ENCODE results near the gene SDK2. TPM values are rescaled to one million over a fixed set of nuclear protein-coding genes. Genes with fewer than 3 reads are reported as not detected.

Gene SDK2
- total RNA-seq, 1 donor from 2014 or later, result 1.4 TPM

DNA sequence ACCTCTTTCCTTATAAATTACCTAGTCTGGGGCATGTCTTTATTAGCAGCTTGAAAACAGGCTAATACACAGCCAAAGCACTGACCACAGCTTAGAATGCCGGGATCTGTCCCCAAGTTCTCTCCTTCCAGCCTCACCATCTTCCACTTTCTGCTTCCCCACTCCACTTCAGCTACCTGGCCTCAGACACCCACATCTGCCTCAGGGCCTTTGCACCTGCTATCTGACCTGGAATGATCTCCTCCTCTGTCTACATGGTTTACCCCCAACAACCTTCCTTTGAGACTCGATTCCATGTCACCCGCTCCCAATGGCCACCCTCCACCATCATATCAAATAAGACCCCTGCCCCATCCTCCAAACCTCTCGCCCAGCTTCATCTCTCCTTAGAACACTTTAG is 179.8 kb downstream of the SDK2 start:
- Histone ChIP-seq H3K4me3 (no peak overlapping the region), H3K36me3 (no peaks in the 10 kb centered on the region), H3K27me3 (ENCODE audit: low read depth) (no peaks in the 10 kb centered on the region), H3K4me1 (no peaks in the 10 kb centered on the region), H3K9me3 (no peaks in the 10 kb centered on the region), H3K27ac (no peak overlapping the region)
- intact Hi-C loops (cut with DNase I), result no loop called here
- TF ChIP-seq, protein P1, sequence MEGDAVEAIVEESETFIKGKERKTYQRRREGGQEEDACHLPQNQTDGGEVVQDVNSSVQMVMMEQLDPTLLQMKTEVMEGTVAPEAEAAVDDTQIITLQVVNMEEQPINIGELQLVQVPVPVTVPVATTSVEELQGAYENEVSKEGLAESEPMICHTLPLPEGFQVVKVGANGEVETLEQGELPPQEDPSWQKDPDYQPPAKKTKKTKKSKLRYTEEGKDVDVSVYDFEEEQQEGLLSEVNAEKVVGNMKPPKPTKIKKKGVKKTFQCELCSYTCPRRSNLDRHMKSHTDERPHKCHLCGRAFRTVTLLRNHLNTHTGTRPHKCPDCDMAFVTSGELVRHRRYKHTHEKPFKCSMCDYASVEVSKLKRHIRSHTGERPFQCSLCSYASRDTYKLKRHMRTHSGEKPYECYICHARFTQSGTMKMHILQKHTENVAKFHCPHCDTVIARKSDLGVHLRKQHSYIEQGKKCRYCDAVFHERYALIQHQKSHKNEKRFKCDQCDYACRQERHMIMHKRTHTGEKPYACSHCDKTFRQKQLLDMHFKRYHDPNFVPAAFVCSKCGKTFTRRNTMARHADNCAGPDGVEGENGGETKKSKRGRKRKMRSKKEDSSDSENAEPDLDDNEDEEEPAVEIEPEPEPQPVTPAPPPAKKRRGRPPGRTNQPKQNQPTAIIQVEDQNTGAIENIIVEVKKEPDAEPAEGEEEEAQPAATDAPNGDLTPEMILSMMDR (IDR thresholded peaks at IDR 0.05), result no peak
- DNase-seq (no peak), ATAC-seq (no peak)

DNA sequence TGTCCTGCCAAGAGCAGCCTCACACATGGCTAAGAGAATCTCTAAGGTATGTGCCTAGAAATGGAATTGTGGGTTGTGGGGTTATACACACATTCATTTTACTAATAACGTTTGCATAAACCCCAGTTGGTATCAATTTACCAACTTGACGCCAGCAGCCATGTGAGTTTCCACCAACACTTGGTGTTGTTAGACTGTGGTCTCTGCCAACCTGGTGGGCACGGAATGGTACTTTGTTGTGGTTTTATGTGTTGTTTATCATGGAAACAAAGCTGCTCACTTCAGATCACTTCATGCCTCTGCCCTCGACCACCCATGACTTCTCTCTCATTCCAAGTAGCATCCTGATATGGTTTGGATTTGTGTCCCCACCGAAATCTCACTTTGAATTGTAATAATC is 180.4 kb downstream of the SDK2 start:
- intact Hi-C loops (cut with DNase I), result no loop called here

DNA sequence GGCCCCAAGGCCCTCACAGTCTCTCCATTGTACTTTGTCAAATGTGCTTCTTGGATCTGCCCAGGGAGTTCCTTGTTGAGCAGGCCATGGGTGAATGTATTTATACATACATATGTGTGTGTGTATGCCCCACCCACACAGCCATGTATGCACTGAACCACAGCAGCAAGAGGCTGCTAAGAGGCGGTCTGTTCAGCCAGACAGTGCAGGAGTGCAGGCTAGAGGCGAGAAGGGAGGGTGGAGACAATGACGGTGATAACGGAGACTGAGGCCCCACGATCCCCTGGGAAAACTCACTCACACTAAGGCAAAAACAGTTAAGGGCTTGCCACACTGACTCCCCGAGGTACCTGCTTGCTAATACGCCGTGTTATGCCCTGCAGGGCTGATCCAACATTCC is 181.4 kb downstream of the SDK2 start:
- Histone ChIP-seq H3K4me1 (no peaks in the 10 kb centered on the region), H3K36me3 (no peaks in the 10 kb centered on the region), H3K4me3 (no peak overlapping the region), H3K9me3 (no peaks in the 10 kb centered on the region), H3K27me3 (ENCODE audit: low read depth) (no peaks in the 10 kb centered on the region), H3K27ac (no peak overlapping the region)
- intact Hi-C loops (cut with DNase I), result no loop called here
- DNase-seq (no peak), ATAC-seq (no peak)
- TF ChIP-seq, protein P1 (IDR thresholded peaks at IDR 0.05), result no peak

More for the DNA sequence above, 180.4 kb downstream of the SDK2 start:
- ATAC-seq (no peak), DNase-seq (no peak)
- Histone ChIP-seq H3K36me3 (no peaks in the 10 kb centered on the region), H3K4me3 (no peak overlapping the region), H3K27ac (no peak overlapping the region), H3K27me3 (ENCODE audit: low read depth) (no peaks in the 10 kb centered on the region), H3K4me1 (no peaks in the 10 kb centered on the region), H3K9me3 (no peaks in the 10 kb centered on the region)
- TF ChIP-seq, protein P1 (IDR thresholded peaks at IDR 0.05), result no peak

DNA sequence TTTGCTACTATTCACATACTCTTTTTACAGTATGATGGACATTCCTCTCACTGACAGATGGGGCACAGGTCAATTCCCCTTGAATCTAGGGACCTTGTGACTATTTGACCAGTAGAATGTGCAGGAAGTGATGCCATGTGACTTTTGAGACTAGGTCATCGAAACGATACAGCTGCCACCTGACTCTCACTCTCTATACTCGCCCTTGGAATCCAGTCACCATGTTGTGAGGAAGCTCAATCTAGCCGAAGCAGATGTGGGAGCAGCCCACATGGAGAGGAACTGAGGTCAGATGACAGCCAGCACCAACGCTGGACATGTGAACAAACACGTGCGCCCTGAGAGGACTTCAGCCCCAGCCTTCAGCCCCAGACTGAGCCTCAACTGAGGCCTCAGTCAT is 184.3 kb downstream of the SDK2 start:
- H3K4me3 ChIP-seq, result no peak overlapping the region
- no peaks in the 10 kb centered on the region for H3K4me1 ChIP-seq
- ATAC-seq (no peak), DNase-seq (no peak)
- H3K27ac ChIP-seq, result no peak overlapping the region
- no peaks in the 10 kb centered on the region for H3K27me3 ChIP-seq (ENCODE audit: low read depth)
- intact Hi-C loops (cut with DNase I), result no loop called here
- no peaks in the 10 kb centered on the region for H3K9me3 ChIP-seq
- H3K36me3 ChIP-seq, result no peaks in the 10 kb centered on the region
- TF ChIP-seq, protein P1 (IDR thresholded peaks at IDR 0.05), result no peak

DNA sequence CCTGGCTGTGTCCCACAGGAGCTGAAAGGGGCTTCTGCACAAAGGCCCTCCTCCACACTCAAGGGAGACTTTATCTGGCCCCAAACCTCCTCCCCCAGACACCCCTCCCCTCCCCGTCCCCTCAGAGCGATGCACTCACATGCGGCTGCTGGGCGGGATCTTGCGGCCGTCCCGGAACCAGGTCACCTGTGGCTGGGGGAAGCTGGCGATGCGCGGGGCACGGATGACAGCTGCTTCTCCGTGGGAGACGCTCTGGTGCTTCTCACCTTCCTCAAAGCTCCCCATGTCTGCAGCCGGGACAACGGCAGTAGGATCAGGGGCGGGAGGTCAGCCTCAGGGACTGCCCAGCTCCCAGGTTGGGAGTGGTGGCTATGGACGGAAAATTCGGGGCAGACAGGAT is 188.5 kb downstream of the SDK2 start:
- Histone ChIP-seq H3K27ac (no peak overlapping the region), H3K4me3 (no peak overlapping the region), H3K27me3 (ENCODE audit: low read depth) (no peaks in the 10 kb centered on the region), H3K9me3 (no peaks in the 10 kb centered on the region), H3K4me1 (no peaks in the 10 kb centered on the region), H3K36me3 (no peaks in the 10 kb centered on the region)
- TF ChIP-seq, protein P1 (IDR thresholded peaks at IDR 0.05), result no peak
- intact Hi-C loops (cut with DNase I), result no loop called here
- no peak for ATAC-seq
- DNase-seq, result no peak
